ENCODE results near the gene GRHL1. TPM values are rescaled to one million over a fixed set of nuclear protein-coding genes. Genes with fewer than 3 reads are reported as not detected.
A peak's percentile ranks its signal among the peaks of the same experiment; 100 is the strongest.

Gene GRHL1
- total RNA-seq, 1 donor from 2014 or later, result 123 TPM

GRCh38 chr2:9949239-9949991 lies 2.1 kb upstream of the GRHL1 start:
- ATAC-seq, result no peak

DNA sequence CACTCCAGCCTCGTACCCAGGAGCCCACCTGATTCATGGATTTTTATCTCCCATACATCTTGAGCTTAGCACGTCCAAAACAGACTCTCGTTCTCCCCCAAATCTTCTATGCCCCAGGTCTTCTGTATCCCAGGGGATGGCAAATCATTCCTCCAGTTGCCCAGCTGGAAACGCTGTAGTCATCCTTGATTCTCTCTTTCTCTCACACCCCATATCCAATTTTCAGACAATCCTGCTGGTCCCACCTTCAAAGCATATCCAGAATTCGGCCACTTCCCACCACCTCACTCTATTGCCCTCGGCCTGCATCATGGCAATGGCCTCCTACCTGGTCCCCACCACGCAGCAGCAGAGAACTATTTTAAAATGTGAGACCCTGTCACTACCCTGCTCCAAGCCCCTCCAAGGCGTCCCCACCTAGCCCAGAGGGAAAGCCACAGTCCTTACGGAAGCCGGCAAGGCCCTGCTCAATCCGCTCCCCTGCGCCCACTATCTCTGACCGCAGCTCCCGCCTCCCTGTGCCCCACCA lies 1.4 kb upstream of the GRHL1 start:
- ATAC-seq, result no peak

- peak; percentile 1 for ATAC-seq
Observed at GRCh38 chr2:9950521-9951271, 797 bp upstream of the GRHL1 start.

DNA sequence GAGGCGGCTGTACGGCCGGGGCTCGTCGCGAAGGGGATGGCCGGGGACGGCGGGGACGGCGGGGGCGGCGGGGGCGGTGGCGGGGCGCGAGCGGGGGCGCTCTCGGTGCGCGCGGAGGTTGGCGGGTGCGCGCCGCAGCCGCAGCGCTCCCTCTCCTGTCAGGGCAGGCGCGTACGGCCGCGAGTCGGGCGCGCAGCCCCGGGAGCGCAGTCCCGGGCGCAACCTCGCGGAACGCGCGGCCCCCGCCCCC lies 296 bp upstream of the GRHL1 start:
- ATAC-seq, result no peak

DNA sequence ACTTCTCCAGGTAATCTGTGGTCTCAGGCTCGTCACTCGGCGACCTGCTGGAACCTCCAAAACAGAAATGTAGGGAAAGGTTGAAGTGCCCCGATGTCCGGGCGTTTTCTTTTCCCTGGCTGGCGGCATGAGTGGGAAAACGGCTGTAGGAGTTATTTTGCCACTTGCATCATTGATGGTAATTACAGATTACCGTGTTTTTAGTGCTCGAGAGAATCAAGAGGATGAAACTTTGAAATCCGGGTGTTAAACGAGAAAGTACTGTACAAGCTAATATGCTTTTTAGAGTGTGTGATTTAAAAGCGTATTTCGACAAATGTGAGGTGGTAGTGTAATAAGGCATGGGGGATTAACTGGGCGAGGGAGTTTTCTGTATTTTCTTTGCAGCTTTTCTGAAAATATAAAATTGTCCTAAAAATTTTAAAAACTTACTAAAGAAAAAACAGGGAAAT lies 819 bp downstream of the GRHL1 start:
- ATAC-seq, result no peak

DNA sequence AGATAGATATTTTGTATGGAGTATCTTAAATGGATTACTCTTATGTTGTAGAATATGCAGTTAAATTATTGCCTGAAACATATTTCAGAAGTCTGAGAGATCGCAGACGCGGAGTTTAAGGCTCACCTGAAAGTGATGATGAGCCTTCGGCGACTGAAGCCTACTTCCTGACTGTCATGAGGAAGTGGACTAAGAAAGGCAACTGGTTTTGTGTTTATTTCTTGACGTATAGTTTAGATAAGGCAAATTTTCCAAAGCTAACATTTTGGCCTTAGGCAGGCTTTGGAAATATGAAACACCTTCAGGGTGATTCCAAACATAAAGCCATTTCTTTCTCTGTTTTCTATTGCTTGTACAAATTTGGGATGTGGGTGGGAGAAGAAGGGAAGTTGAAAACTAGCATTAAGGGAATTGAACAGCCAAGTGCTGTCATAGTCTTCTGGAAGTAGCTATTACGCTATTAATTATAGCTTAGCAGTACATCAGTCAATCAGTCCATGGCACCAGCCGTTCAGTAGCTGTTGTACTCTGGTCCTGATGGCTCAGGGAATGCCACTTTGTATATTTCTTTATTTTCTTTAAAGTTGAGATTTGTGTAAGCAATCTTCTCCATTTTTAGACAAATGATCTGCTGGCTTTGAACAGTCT lies 1.5 kb downstream of the GRHL1 start:
- no peak for ATAC-seq

DNA sequence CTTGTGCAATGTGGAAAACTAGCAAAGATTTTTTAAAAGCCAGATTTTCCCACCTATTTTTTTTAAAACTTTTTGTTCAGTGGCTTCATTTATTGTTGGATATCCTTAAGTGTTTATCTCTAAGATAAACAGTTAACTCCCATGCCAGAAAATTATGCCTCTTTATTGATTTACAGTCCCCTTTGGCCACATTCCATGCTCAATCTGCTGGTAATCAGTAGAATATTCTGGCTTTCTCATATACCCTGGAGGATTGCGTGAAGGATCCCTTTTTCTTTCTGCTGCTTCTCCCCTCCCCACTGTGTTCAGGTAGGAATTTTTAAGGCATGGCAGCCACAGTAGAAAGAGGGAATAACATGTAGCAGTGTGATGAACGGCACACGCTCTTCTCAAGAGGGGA lies 2.6 kb downstream of the GRHL1 start:
- ATAC-seq, result no peak

DNA sequence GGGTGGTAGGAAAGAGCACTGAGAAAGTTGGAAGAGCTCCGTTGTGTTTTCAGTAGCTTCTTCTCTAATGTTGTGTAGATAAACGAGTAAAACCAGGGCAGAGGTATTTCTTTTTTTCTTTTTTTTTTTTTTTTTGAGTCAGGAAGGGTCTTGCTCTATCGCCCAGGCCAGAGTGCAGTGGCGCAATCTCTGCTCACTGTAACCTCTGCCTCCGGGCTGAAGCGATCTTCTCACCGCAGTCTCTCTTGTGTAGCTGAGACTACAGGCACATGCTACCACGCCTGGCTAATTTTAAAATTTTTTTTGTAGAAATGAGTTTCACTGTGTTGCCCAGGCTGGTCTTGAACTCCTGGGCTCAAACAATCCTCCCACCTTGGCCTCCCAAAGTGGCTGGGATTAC lies 6.6 kb downstream of the GRHL1 start:
- no peak for ATAC-seq

GRCh38 chr2:9959262-9959661 lies 7.8 kb downstream of the GRHL1 start:
- ATAC-seq, result no peak

DNA sequence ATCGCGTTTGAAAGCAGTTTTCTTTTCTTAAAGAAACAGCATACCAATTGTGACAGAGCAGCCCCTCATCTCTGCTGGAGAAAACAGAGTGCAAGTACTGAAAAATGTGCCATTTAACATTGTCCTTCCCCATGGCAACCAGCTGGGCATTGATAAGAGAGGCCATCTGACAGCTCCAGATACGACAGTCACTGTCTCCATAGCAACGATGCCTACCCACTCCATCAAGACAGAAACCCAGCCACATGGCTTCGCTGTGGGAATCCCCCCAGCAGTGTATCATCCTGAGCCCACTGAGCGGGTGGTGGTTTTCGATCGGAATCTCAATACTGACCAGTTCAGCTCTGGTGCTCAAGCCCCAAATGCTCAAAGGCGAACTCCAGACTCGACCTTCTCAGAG lies 9.5 kb downstream of the GRHL1 start:
- ATAC-seq, result no peak

DNA sequence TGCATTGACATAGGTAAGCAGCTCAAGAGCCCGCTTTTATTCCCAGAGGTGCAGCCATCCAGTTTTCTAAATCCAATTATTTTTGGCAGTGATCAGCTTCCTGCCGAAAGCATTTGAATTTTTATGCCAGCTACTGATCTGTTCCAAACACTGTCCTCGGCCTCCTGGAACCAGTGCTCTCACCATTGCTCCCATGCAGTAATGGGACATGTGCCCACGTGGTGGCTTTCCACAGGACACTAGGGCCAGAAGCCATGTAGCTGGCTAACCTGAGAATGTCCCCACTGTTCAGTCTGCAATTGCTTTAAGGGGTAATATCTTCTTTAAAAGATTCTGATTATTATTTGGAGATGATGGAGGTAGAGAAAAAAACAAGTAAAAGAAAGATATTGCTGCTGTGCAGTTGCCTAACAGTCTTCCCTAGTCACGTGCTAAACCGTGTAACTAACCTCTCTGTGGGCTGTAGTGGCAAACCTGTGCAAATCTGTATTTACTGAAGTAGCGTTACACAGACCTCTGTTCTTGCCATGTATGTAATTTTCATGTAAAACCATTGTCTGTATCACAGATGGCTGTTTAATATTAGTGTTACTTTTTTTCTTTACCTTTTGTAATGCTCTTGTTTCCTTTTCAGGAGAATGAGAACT lies 13.0 kb downstream of the GRHL1 start:
- no peak for ATAC-seq

DNA sequence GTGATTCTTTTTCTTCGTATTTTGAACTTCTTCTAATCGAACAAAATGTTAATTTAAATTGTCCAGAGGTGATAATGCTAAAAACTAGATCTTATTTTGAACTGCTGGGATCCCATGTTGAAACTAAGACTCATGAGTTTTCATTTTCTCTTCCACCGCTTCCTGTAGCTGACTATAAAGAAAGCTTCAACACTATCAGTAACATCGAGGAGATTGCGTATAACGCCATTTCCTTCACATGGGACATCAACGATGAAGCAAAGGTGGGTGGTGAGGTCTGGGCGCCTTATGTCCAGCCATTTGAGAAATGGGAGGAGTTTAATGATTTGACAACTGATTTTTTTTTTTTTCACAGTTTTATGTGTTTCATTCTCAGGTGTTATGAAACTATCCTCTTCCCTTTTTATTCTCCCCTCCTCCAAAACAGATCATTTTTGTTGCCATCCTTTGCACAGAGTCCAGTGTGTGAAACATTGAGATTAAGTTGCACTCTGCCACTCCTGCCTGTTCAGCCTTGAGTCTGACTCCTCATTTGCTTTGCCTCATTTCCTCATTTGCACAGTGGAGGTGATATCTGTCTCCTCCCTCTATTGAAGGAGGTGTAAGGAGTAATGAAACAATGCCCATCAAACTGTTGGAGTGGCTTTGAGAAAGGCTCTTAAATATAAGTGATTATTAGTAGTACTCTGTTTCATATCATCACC lies 13.8 kb downstream of the GRHL1 start:
- ATAC-seq, result no peak

DNA sequence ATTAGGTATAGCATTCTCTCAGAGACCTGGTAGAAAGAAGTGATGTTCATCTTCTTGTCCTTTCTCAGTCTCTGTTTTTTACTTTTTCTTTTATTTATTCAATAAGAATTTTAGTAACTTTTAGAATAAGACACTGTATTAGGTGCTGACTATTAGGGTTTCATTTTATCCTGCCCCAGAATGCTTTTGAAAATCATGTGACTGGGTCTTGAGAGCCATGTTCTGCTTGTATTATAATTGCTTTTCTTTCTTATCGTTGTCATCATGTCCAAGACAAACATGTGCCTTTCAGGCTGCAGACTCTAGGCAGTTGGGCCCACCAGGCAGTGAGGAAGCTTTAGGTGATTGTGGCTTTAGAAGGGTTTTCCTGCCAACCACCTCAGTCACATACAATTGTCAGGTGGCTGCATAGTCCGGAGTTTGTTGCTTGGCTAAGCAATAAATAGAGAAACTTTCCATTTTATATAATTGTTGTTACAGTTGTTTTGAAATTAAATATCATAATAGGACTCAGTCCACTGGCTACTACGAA lies 15.1 kb downstream of the GRHL1 start:
- no peak for ATAC-seq

DNA sequence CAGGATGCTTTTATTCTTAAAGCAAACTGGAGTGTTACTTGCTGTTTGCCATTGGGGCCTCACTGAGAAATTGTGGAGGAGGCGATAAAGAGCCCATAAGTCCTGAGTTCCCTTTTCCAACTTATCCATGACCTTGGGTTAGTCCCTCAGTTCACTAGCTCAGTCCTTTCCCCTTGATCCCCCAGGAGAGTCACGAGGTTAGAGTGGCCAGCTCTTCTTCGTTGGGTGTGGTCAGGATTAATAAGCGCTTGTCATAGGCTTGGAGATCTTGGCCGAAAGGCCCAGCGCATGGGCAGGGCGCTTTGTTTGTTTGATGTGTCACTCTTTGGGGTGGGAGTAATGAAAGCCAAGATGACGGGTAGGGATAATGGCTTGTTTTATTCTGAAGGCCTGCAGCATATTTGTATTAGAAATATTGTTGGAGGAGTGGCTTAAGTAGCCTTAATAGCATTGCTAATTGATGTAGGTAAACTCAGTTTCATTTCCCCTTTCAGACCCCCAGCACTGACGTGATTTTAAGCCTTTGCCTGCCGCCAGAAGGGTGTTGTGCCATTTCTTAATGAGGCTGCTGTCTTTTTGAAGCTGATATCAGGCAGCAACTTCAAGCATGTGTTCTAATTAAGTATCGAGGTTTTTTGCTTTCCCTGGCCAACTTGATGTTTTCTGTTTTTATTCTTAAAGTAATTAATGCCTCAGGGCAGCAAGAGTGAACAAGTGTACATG lies 15.7 kb downstream of the GRHL1 start:
- peak; percentile 78 for ATAC-seq

DNA sequence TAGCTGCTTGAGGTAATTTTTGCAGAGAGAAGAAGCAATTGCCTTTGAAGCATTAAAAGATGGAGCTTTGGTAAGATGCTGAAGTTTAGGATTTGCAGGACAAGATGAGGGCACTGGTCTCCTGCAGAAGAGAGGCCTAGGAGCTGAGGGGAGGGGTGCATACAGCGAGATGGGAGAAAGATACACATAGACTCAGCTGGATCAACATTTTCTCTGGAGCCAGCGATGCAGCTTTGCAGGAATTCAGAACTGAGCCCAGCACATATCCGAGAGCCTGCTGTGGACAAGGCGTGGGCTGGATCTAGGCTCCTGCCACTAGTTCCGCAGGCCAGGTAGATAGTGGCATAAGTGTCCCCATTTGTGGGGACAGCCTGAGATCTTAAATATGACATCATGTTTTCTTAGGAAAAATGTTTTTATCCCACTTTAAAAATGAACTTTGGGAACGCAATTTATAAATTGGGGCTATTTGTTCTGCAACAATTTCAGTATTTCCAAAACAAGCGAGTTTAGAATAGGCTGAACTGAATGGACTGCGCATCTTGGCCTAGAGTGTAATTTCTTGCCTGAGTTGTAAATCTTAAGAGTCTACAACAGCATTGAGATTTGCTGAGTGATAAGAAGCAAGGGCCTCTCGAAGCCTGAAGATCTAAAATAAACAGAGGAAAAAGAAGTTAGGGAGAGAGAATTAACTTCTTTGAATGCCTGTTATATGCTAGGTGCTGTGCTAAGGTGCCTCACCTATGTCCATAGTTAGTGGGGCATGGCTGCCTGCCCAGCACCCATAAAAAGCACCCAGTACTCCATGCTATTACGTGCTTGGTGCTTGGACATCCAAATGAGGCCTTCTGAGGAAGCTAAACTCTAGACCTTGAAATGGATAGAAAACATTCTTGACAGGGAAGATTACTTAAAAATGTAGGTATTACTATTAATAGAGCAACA lies 17.3 kb downstream of the GRHL1 start:
- ATAC-seq, result no peak

DNA sequence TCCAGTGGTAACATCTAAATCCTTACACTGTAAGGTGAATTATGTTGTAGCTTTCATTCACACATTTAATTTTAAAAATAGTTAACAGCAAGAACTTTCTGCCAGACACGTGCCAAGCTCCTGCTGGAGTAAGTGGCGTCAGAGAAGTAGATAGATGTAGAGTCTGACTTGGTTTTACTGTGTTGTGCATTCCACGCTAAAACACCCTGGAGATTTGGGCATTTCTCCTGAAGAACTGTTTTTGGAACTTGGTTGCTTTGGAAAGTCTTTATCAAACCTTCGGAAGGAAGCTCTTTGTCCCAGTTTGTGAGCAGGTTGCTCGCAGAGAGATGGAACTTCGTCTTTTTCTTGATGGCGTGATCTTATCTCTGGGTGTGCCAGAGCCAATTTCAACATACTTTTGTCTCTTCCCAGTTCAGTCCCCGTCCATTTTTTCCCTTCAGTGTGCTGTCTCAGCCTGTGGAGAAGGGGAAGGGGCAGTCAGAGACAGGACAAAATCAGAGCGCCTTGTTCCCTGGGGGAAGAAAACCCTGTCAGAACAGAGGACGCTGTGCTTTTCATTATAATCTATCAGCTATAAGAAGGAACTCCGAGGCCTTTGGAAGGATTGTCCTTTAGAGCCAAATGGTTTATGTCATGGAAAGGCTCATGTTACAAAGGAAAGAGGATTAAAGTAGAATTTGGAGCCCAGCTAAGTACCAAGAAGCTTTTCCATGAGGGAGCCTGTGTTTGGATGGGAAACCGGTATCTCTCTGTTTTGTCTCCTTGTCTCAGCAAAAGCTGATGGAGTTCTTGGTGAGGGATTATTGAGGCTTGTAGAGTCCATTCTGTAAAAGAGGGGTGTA lies 18.9 kb downstream of the GRHL1 start:
- no peak for ATAC-seq

- peak; percentile 56 for ATAC-seq
Observed at GRCh38 chr2:9971105-9971818, 19.8 kb downstream of the GRHL1 start.

GRCh38 chr2:9971890-9972289 lies 20.4 kb downstream of the GRHL1 start:
- no peak for ATAC-seq

Data from esophagus mucosa (tissue), 1 donor.